Fibroblast of mammary gland (primary cell): ENCODE measurements around the gene LGALS4.
"Not testable (repeated sequence)": the region's sequence is repeated elsewhere in the genome, so short reads cannot be mapped to it uniquely, and the experiment has no call there.

Source experiments
- DNase-seq: peaks from one replicate; pipeline ENCODE4 v3.0.0-alpha.2; 2010; ENCODE audit warnings: low read depth
- H3K4me3 ChIP-seq: 2 replicates; pipeline ENCODE4 v1.5.1; 2011; ENCODE audit warnings: low read depth, mild to moderate bottlenecking, low read length, moderate library complexity; ENCODE audit not compliant: control insufficient read depth
- CTCF ChIP-seq: conservative IDR thresholded peaks from 2 replicates; pipeline ENCODE4 v1.5.1; 2011; ENCODE audit warnings: low read depth, low read length, inconsistent platforms; ENCODE audit not compliant: control insufficient read depth, insufficient read depth

LGALS4 gene

GRCh38 chr19:38831142-38831605 lies 18.4 kb upstream of the LGALS4 start:
- TF ChIP-seq CTCF: no peak
- H3K4me3 ChIP-seq: peak overlapping the region; percentile 58
- peak; percentile 94 for DNase-seq

GRCh38 chr19:38830039-38830733 lies 17.4 kb upstream of the LGALS4 start:
- H3K4me3 ChIP-seq: no peak overlapping the region
- no peak for TF ChIP-seq CTCF
- DNase-seq: peak; percentile 80

GRCh38 chr19:38829203-38829602 lies 16.5 kb upstream of the LGALS4 start:
- H3K4me3 ChIP-seq: not testable (repeated sequence)
- DNase-seq: peak; percentile 70

- DNase-seq: no peak
- H3K4me3 ChIP-seq: no peak overlapping the region
- no peak for TF ChIP-seq CTCF
Measured at GRCh38 chr19:38826856-38827551, 14.3 kb upstream of the LGALS4 start.

- not testable (repeated sequence) for DNase-seq, H3K4me3 ChIP-seq
Measured at GRCh38 chr19:38825936-38826335, 13.2 kb upstream of the LGALS4 start.

- H3K4me3 ChIP-seq, DNase-seq: not testable (repeated sequence)
Measured at GRCh38 chr19:38821230-38821825, 8.6 kb upstream of the LGALS4 start.

GRCh38 chr19:38819231-38819920 lies 6.6 kb upstream of the LGALS4 start:
- no peak for DNase-seq
- no peak overlapping the region for H3K4me3 ChIP-seq
- no peak for TF ChIP-seq CTCF

GRCh38 chr19:38817081-38817480 lies 4.3 kb upstream of the LGALS4 start:
- no peak for DNase-seq
- TF ChIP-seq CTCF: no peak
- H3K4me3 ChIP-seq: no peak overlapping the region
